OCI-LY1 (cell line): Measurements from ENCODE around the gene ARFGEF2.
A peak's percentile ranks its signal among the peaks of the same experiment; 100 is the strongest.

Experiments
- H2AFZ ChIP-seq: fragments of 200-600 bp; sonication (generic), shearing (Covaris generic); 2 replicates; pipeline ENCODE4 v1.6.0; 2014; ENCODE audit warnings: antibody characterized with exemption, mild to moderate bottlenecking, low read length
- H3F3A ChIP-seq: fragments of 200-600 bp; sonication (generic), shearing (Covaris generic); 2 replicates; pipeline ENCODE4 v1.6.0; 2014; ENCODE audit warnings: mild to moderate bottlenecking, antibody characterized with exemption, low read length, moderate library complexity; ENCODE audit not compliant: insufficient read depth
- H3K27ac ChIP-seq: fragments of 200-600 bp; sonication (generic); 2 replicates; pipeline ENCODE4 v1.5.1; 2014; ENCODE audit warnings: low read length, mixed run types, mild to moderate bottlenecking, low read depth; ENCODE audit not compliant: poor library complexity, severe bottlenecking
- H3K27me3 ChIP-seq: fragments of 200-600 bp; sonication (generic); 2 replicates; pipeline ENCODE4 v1.6.0; 2014; ENCODE audit warnings: antibody characterized with exemption, mild to moderate bottlenecking, low read length, moderate library complexity; ENCODE audit not compliant: insufficient read depth
- H3K36me3 ChIP-seq: fragments of 200-600 bp; sonication (generic); 2 replicates; pipeline ENCODE4 v1.6.1; 2014; ENCODE audit warnings: mild to moderate bottlenecking, antibody characterized with exemption, low read length, moderate library complexity, mixed read lengths; ENCODE audit not compliant: insufficient read depth
- H3K4me1 ChIP-seq: fragments of 200-600 bp; sonication (generic); 2 replicates; pipeline ENCODE4 v1.5.1; 2014; ENCODE audit warnings: mild to moderate bottlenecking, low read length, moderate library complexity; ENCODE audit not compliant: insufficient read depth, severe bottlenecking
- H3K4me2 ChIP-seq: fragments of 200-600 bp; sonication (generic), shearing (Covaris generic); 2 replicates; pipeline ENCODE4 v1.6.1; 2014; ENCODE audit warnings: low read length
- H3K4me3 ChIP-seq: fragments of 200-600 bp; sonication (generic); 2 replicates; pipeline ENCODE4 v1.5.1; 2014; ENCODE audit warnings: low read length, low read depth, mild to moderate bottlenecking, mixed read lengths; ENCODE audit not compliant: poor library complexity, severe bottlenecking
- H3K79me2 ChIP-seq: fragments of 200-600 bp; shearing (Covaris generic); 2 replicates; pipeline ENCODE4 v1.6.1; 2016; ENCODE audit warnings: mixed run types, low read length, mixed read lengths; ENCODE audit not compliant: insufficient read depth
- H3K9ac ChIP-seq: fragments of 200-600 bp; sonication (generic), shearing (Covaris generic); 2 replicates; pipeline ENCODE4 v1.6.1; 2014; ENCODE audit warnings: mild to moderate bottlenecking, low read length, mixed read lengths
- H3K9me2 ChIP-seq: fragments of 200-600 bp; sonication (generic), shearing (Covaris generic); 2 replicates; pipeline ENCODE4 v1.6.1; 2014; ENCODE audit warnings: low read depth, mild to moderate bottlenecking, low read length, mixed read lengths
- H3K9me3 ChIP-seq: fragments of 200-600 bp; shearing (Covaris generic); 2 replicates; pipeline ENCODE4 v1.6.1; 2014; ENCODE audit warnings: low read length, mixed read lengths
- H4K20me1 ChIP-seq: fragments of 200-600 bp; sonication (generic), shearing (Covaris generic); 2 replicates; pipeline ENCODE4 v1.6.0; 2016; ENCODE audit warnings: mild to moderate bottlenecking, low read length; ENCODE audit not compliant: insufficient read depth
- EZH2 ChIP-seq: fragments of 200-600 bp; sonication (generic), shearing (Covaris generic); IDR thresholded peaks from 2 replicates; pipeline ENCODE4 v1.8.0; 2017; ENCODE audit warnings: borderline replicate concordance, mixed run types, mild to moderate bottlenecking, antibody characterized with exemption, low read length, moderate library complexity, mixed read lengths
- TF ChIP-seq, protein P1 (sequence below): fragments of 200-600 bp; sonication (generic), shearing (Covaris generic); IDR thresholded peaks from 2 replicates; pipeline ENCODE4 v1.5.1; 2017; ENCODE audit warnings: mild to moderate bottlenecking, antibody characterized with exemption, low read length, moderate library complexity, mixed read lengths

Gene ARFGEF2

DNA sequence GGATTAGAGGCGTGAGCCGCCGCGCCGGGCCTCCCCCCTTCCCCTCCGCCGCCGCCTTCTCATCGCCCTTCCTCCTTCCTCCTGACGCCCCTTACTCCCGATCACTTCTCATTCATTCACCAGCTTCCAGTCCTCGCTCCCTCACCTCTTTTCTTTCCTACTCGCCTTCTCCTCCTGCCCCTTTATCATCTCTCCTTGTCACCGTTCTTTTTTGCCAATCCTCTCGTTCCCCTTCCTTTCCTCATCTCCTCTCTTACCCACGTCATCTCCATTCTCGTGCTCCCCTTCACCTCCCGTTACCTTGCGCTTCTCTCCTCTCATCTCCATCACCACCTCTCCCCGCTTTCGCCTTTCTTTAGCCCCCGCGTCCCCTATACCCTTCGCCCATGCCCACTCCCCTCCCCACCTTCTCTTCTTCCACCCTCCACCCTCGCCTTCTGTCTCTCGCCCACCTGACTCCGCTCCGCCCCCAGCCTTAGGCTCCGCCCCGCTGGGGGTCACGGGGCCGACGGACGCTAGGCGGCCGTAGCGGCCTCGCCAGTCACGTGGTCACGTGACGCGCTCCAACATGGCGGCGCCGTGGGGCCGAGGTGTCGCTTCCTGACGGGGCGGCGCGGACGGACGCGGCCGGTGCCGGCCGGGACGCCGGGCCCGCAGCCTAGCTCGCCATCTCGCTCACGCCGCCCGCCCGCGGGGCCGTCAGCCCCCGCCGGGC, at the start of gene ARFGEF2:
Gene ARFGEF2, plus strand, starts transcription at position 544 of the 715 bp plus-strand sequence. CDS start 179 bp downstream, outside the sequence.
- no peaks in the 10 kb centered on the region for H3K9me2 ChIP-seq
- peak within 1 kb of the TSS; percentile 99 for H3K4me3 ChIP-seq
- TF ChIP-seq, protein P1, sequence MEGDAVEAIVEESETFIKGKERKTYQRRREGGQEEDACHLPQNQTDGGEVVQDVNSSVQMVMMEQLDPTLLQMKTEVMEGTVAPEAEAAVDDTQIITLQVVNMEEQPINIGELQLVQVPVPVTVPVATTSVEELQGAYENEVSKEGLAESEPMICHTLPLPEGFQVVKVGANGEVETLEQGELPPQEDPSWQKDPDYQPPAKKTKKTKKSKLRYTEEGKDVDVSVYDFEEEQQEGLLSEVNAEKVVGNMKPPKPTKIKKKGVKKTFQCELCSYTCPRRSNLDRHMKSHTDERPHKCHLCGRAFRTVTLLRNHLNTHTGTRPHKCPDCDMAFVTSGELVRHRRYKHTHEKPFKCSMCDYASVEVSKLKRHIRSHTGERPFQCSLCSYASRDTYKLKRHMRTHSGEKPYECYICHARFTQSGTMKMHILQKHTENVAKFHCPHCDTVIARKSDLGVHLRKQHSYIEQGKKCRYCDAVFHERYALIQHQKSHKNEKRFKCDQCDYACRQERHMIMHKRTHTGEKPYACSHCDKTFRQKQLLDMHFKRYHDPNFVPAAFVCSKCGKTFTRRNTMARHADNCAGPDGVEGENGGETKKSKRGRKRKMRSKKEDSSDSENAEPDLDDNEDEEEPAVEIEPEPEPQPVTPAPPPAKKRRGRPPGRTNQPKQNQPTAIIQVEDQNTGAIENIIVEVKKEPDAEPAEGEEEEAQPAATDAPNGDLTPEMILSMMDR, result no peak
- no peak for TF ChIP-seq EZH2
- H3K27ac ChIP-seq, result peak within 1 kb of the TSS; percentile 57
- no peaks in the 10 kb centered on the region for H4K20me1 ChIP-seq
- H3K4me2 ChIP-seq, result peak within 1 kb of the TSS; percentile 97
- H3K27me3 ChIP-seq, result 0 out of 2 replicates have a peak, but pooled peaks cover 4% of the 10 kb centered on the region
- no peaks in the 10 kb centered on the region for H3K36me3 ChIP-seq
- H3K4me1 ChIP-seq, result peaks cover 40% of the 10 kb centered on the region
- H2AFZ ChIP-seq, result peak within 1 kb of the TSS; percentile 66; the same call in 1 of the 2 replicates
- H3K79me2 ChIP-seq, result peaks cover 38% of the 10 kb centered on the region
- H3F3A ChIP-seq, result peaks cover 7% of the 10 kb centered on the region; the same call in 1 of the 2 replicates
- H3K9ac ChIP-seq, result peak within 1 kb of the TSS; percentile 95
- no peaks in the 10 kb centered on the region for H3K9me3 ChIP-seq

DNA sequence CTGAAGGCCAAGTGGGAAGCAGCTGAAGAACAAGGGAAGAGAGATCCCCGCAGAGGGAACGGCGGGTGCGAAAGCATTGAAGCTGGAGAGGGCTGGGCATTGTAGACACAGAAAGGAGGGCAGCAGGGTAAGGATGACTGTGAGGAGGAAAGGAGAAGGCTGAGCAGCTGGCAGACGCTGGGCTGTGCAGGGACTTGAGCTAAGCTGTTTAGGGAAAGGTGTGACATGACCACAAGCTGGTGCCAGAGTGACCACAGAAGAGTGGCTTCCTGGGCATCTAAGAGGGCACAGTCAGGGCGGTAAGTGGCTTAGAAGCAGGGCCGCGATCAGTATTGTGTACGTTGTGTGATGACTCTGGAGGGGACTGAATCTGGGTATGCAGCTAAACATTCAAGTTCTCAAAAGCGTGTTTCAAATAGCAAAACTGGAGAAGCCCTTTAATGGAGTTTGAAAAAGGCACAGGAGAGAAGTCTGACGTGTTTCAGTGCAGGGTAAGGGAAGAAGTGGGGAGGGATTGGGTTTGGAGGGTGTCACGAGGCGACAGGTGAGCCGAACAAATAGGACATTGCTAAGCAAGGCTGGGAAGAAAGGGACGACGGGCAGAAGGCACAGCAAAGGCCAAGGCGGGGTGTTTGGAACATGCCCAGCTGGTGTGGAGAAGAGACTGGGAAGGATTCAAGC, 46.1 kb upstream of the ARFGEF2 start:
- Histone ChIP-seq H3K79me2 (no peaks in the 10 kb centered on the region), H3K27ac (no peak overlapping the region), H3K4me1 (peaks cover 6% of the 10 kb centered on the region), H3K9me3 (no peaks in the 10 kb centered on the region), H3K9ac (no peak overlapping the region), H2AFZ (no peak overlapping the region), H3K4me2 (no peak overlapping the region), H3K27me3 (no peaks in the 10 kb centered on the region), H3F3A (no peaks in the 10 kb centered on the region), H3K4me3 (no peak overlapping the region), H3K36me3 (no peaks in the 10 kb centered on the region), H4K20me1 (no peaks in the 10 kb centered on the region), H3K9me2 (no peaks in the 10 kb centered on the region)
- TF ChIP-seq, protein P1, result no peak

DNA sequence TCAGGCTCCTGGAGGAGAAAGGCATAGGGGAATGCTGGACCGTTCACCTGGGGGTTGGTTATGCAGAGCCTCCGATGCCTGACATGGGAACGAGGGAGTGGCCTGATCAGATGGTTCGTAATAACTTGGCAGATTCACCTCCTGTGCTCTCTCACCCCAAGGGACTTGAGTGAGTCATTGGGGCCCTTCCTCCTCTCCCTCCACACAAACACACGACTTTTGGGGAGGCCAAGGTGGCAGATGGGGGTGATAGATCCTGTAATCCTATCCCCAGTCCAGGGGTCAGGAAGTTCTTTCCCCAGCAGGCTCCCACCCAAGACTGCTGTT, 45.6 kb upstream of the ARFGEF2 start:
- Histone ChIP-seq H3K9ac (no peak overlapping the region), H3K4me2 (no peak overlapping the region), H3K9me3 (no peaks in the 10 kb centered on the region), H4K20me1 (no peaks in the 10 kb centered on the region), H3K9me2 (no peaks in the 10 kb centered on the region), H3K36me3 (no peaks in the 10 kb centered on the region), H3K4me1 (peaks cover 6% of the 10 kb centered on the region), H3K79me2 (no peaks in the 10 kb centered on the region), H3K27me3 (no peaks in the 10 kb centered on the region), H3K27ac (no peak overlapping the region), H3K4me3 (no peak overlapping the region), H2AFZ (no peak overlapping the region), H3F3A (no peaks in the 10 kb centered on the region)
- TF ChIP-seq, protein P1, result no peak
- TF ChIP-seq EZH2, result no peak
